ENCODE results near the gene ATF2.

The ATF2 gene

GRCh38 chr2:175176624-175177023, 8.6 kb upstream of the ATF2 start:
- ChIA-PET CTCF (no interaction called here), POLR2A (interaction anchor here (1.7 kb wide), 1 partner anchor 8 kb away, joined by 8 read pairs; the partner anchor contains the start of gene ATF2)
- TF ChIP-seq FOXK2 (IDR thresholded peaks at IDR 0.05), result no peak
- no peak for TF ChIP-seq TARDBP (IDR thresholded peaks at IDR 0.05)
- no peak for TF ChIP-seq ZNF384 (IDR thresholded peaks at IDR 0.05)
- no peak for TF ChIP-seq CTBP1 (IDR thresholded peaks at IDR 0.05; ENCODE audit: borderline replicate concordance)
- no peak for TF ChIP-seq ARNT (IDR thresholded peaks at IDR 0.05)
- TF ChIP-seq ELF4 (IDR thresholded peaks at IDR 0.05), result no peak
- no peak for TF ChIP-seq FOXM1 (IDR thresholded peaks at IDR 0.05; ENCODE audit: borderline replicate concordance)
- no peak for TF ChIP-seq SUZ12 (IDR thresholded peaks at IDR 0.05)
- no peak for TF ChIP-seq L3MBTL2 (conservative IDR thresholded peaks at IDR 0.05)
- no peak for TF ChIP-seq BHLHE40 (IDR thresholded peaks at IDR 0.05; ENCODE audit: borderline replicate concordance)
- DNase-seq (ENCODE audit: extremely low spot score), result no peak

- no peak for DNase-seq (ENCODE audit: extremely low spot score)
- ChIA-PET POLR2A (no interaction called here), CTCF (no interaction called here)
- no peak for TF ChIP-seq FOXA1 (IDR thresholded peaks at IDR 0.05)
- TF ChIP-seq FOXK2 (IDR thresholded peaks at IDR 0.05), result no peak
- TF ChIP-seq SUZ12 (IDR thresholded peaks at IDR 0.05), result no peak
- TF ChIP-seq FOXM1 (IDR thresholded peaks at IDR 0.05; ENCODE audit: borderline replicate concordance), result no peak
- TF ChIP-seq ZNF384 (IDR thresholded peaks at IDR 0.05), result no peak
- TF ChIP-seq TARDBP (IDR thresholded peaks at IDR 0.05), result no peak
Measured at GRCh38 chr2:175175896-175176295, 7.9 kb upstream of the ATF2 start.

- no peak for TF ChIP-seq FOXA1 (IDR thresholded peaks at IDR 0.05)
- TF ChIP-seq TARDBP (IDR thresholded peaks at IDR 0.05), result no peak
- TF ChIP-seq PKNOX1 (IDR thresholded peaks at IDR 0.05), result no peak
- no peak for TF ChIP-seq FOXK2 (IDR thresholded peaks at IDR 0.05)
- TF ChIP-seq CTBP1 (IDR thresholded peaks at IDR 0.05; ENCODE audit: borderline replicate concordance), result no peak
- TF ChIP-seq FOXM1 (IDR thresholded peaks at IDR 0.05; ENCODE audit: borderline replicate concordance), result no peak
- TF ChIP-seq LEF1 (IDR thresholded peaks at IDR 0.05; ENCODE audit: borderline replicate concordance), result no peak
- TF ChIP-seq SUZ12 (IDR thresholded peaks at IDR 0.05), result no peak
- no peak for TF ChIP-seq BHLHE40 (IDR thresholded peaks at IDR 0.05; ENCODE audit: borderline replicate concordance)
- no peak for TF ChIP-seq ARNT (IDR thresholded peaks at IDR 0.05)
- TF ChIP-seq SP1 (IDR thresholded peaks at IDR 0.05), result no peak
- TF ChIP-seq ZNF384 (IDR thresholded peaks at IDR 0.05), result no peak
- no peak for TF ChIP-seq L3MBTL2 (conservative IDR thresholded peaks at IDR 0.05)
- TF ChIP-seq ELF4 (IDR thresholded peaks at IDR 0.05), result no peak
- no peak for TF ChIP-seq NFRKB (IDR thresholded peaks at IDR 0.05)
- no peak for TF ChIP-seq HDGF (IDR thresholded peaks at IDR 0.05; ENCODE audit: borderline replicate concordance)
- DNase-seq (ENCODE audit: extremely low spot score), result no peak
- CTCF ChIA-PET, result no interaction called here
- POLR2A ChIA-PET, result no interaction called here
Measured at GRCh38 chr2:175175320-175175719, 7.3 kb upstream of the ATF2 start.

- DNase-seq (ENCODE audit: extremely low spot score), result no peak
- ChIA-PET POLR2A (no interaction called here), CTCF (no interaction called here)
- TF ChIP-seq PKNOX1 (IDR thresholded peaks at IDR 0.05) (no peak), SUZ12 (IDR thresholded peaks at IDR 0.05) (no peak), FOXK2 (IDR thresholded peaks at IDR 0.05) (no peak), FOXM1 (IDR thresholded peaks at IDR 0.05; ENCODE audit: borderline replicate concordance) (no peak), NFRKB (IDR thresholded peaks at IDR 0.05) (no peak), TARDBP (IDR thresholded peaks at IDR 0.05) (no peak)
Measured at GRCh38 chr2:175170659-175171304, 2.8 kb upstream of the ATF2 start.

- peak; percentile 55 for TF ChIP-seq PKNOX1 (IDR thresholded peaks at IDR 0.05)
- no peak for TF ChIP-seq SP1 (IDR thresholded peaks at IDR 0.05)
- TF ChIP-seq ARNT (IDR thresholded peaks at IDR 0.05), result no peak
- no peak for TF ChIP-seq FOXK2 (IDR thresholded peaks at IDR 0.05)
- no peak for TF ChIP-seq ZNF384 (IDR thresholded peaks at IDR 0.05)
- no peak for TF ChIP-seq HDGF (IDR thresholded peaks at IDR 0.05; ENCODE audit: borderline replicate concordance)
- TF ChIP-seq LEF1 (IDR thresholded peaks at IDR 0.05; ENCODE audit: borderline replicate concordance), result no peak
- ChIA-PET CTCF (no interaction called here), POLR2A (interaction anchor here (0.9 to 1.6 kb wide), 4 partner anchors 8 to 164 kb away, joined by 3 to 17 read pairs (median 6); partner anchors contain the start of gene CHN1)
- no peak for DNase-seq (ENCODE audit: extremely low spot score)
Measured at GRCh38 chr2:175169191-175169590, 1.2 kb upstream of the ATF2 start.

GRCh38 chr2:175168564-175168945, 552 bp upstream of the ATF2 start:
- DNase-seq (ENCODE audit: extremely low spot score), result no peak
- POLR2A ChIA-PET, result interaction anchor here (0.6 to 1.6 kb wide), 9 partner anchors 9 to 163 kb away, joined by 3 to 17 read pairs (median 3); partner anchors contain the start of gene CHN1
- TF ChIP-seq ARNT (IDR thresholded peaks at IDR 0.05) (no peak), ZNF384 (IDR thresholded peaks at IDR 0.05) (no peak), L3MBTL2 (conservative IDR thresholded peaks at IDR 0.05) (peak; percentile 22; the same call in 1 of the 2 replicates)
- CTCF ChIA-PET, result no interaction called here

Measured in HEK293T (cell line).